SK-N-SH treated with all-trans-retinoic acid at 6 μM for 48 hours (cell line): ENCODE data around the gene NLRP13.

Experiments
- BACH2 ChIP-seq: fragments of 250-450 bp; sonication (Bioruptor Pico); IDR thresholded peaks from 2 replicates; pipeline ENCODE4 v1.9.0; 2021; ENCODE audit warnings: mild to moderate bottlenecking, borderline replicate concordance
- ISL1 ChIP-seq: fragments of 250-450 bp; sonication (Bioruptor Pico); IDR thresholded peaks from 2 replicates; pipeline ENCODE4 v2.1.2; 2022; ENCODE audit warnings: mild to moderate bottlenecking, moderate library complexity
- OSR1 ChIP-seq: fragments of 250-450 bp; sonication (Bioruptor Pico); IDR thresholded peaks from 2 replicates; pipeline ENCODE4 v1.8.0; 2022; ENCODE audit warnings: moderate library complexity, mild to moderate bottlenecking, inconsistent platforms
- RARB ChIP-seq: fragments of 250-450 bp; sonication (Bioruptor Pico); IDR thresholded peaks from 2 replicates; pipeline ENCODE4 v1.8.0; 2021; ENCODE audit warnings: mild to moderate bottlenecking, moderate library complexity
- TCF4 ChIP-seq: fragments of 250-450 bp; sonication (Bioruptor Pico); IDR thresholded peaks from 2 replicates; pipeline ENCODE4 v1.8.0; 2021; ENCODE audit warnings: mild to moderate bottlenecking, moderate library complexity, borderline replicate concordance
- TOX ChIP-seq: fragments of 250-450 bp; sonication (Bioruptor Pico); IDR thresholded peaks from 2 replicates; pipeline ENCODE4 v1.8.0; 2021; ENCODE audit warnings: mild to moderate bottlenecking, moderate library complexity, borderline replicate concordance
- ZC3H10 ChIP-seq: fragments of 250-450 bp; sonication (Bioruptor Pico); IDR thresholded peaks from 2 replicates; pipeline ENCODE4 v1.5.1; 2021; ENCODE audit warnings: mild to moderate bottlenecking, moderate library complexity
- ZNF8 ChIP-seq: fragments of 450-650 bp; formaldehyde crosslinking; IDR thresholded peaks from 2 replicates; pipeline ENCODE4 v1.5.0; 2020; ENCODE audit warnings: mild to moderate bottlenecking, moderate library complexity
- TF ChIP-seq, protein P1 (sequence below): fragments of 250-450 bp; sonication (Bioruptor Pico); IDR thresholded peaks from 2 replicates; pipeline ENCODE4 v1.5.1; 2021; ENCODE audit warnings: mild to moderate bottlenecking, moderate library complexity
- TF ChIP-seq, protein P2 (sequence below): fragments of 250-450 bp; sonication (Bioruptor Pico); IDR thresholded peaks from 2 replicates; pipeline ENCODE4 v1.8.0; 2020; ENCODE audit warnings: mild to moderate bottlenecking, moderate library complexity, borderline replicate concordance
- TF ChIP-seq, protein P3 (sequence below): fragments of 250-450 bp; sonication (Bioruptor Pico); IDR thresholded peaks from 2 replicates; pipeline ENCODE4 v1.5.0; 2020; ENCODE audit warnings: mild to moderate bottlenecking, moderate library complexity
- TF ChIP-seq, protein P4 (sequence below): fragments of 250-450 bp; sonication (Bioruptor Pico); IDR thresholded peaks from 2 replicates; pipeline ENCODE4 v1.8.0; 2021; ENCODE audit warnings: low read depth, mild to moderate bottlenecking, moderate library complexity, borderline replicate concordance
- TF ChIP-seq, protein P5 (sequence below): fragments of 250-450 bp; sonication (Bioruptor Pico); IDR thresholded peaks from 2 replicates; pipeline ENCODE4 v1.5.1; 2020; ENCODE audit warnings: low read depth, mild to moderate bottlenecking, moderate library complexity

DNA sequence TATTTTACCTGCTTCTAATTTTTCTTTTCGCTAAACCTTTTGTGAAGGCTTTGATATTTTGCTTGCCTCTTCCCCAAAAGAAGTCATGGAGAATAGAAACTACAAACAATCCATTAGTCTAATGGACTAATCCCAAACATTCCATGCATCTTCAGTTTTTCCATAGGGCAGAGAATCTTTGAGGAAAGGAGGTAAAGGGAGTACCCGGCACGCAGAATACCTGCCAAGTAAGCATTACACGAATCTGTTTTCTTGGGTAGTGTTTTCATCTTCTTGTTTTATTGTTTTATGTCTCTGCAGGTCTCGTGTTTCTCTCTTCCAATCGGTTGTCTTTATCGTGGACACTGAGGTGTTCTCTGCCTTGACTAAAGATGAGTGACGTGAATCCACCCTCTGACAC lies 15.4 kb upstream of the NLRP13 start, which contains the start of gene NLRP8:
- TF ChIP-seq, protein P1, sequence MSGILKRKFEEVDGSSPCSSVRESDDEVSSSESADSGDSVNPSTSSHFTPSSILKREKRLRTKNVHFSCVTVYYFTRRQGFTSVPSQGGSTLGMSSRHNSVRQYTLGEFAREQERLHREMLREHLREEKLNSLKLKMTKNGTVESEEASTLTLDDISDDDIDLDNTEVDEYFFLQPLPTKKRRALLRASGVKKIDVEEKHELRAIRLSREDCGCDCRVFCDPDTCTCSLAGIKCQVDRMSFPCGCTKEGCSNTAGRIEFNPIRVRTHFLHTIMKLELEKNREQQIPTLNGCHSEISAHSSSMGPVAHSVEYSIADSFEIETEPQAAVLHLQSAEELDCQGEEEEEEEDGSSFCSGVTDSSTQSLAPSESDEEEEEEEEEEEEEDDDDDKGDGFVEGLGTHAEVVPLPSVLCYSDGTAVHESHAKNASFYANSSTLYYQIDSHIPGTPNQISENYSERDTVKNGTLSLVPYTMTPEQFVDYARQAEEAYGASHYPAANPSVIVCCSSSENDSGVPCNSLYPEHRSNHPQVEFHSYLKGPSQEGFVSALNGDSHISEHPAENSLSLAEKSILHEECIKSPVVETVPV (CRISPR knock-in tag): no peak
- TF ChIP-seq TOX (CRISPR knock-in tag) (no peak), RARB (CRISPR knock-in tag) (no peak), ISL1 (CRISPR knock-in tag) (no peak), ZC3H10 (no peak), OSR1 (CRISPR knock-in tag) (no peak), TCF4 (CRISPR knock-in tag) (no peak), BACH2 (no peak), ZNF8 (CRISPR knock-in tag) (no peak)
- TF ChIP-seq, protein P2, sequence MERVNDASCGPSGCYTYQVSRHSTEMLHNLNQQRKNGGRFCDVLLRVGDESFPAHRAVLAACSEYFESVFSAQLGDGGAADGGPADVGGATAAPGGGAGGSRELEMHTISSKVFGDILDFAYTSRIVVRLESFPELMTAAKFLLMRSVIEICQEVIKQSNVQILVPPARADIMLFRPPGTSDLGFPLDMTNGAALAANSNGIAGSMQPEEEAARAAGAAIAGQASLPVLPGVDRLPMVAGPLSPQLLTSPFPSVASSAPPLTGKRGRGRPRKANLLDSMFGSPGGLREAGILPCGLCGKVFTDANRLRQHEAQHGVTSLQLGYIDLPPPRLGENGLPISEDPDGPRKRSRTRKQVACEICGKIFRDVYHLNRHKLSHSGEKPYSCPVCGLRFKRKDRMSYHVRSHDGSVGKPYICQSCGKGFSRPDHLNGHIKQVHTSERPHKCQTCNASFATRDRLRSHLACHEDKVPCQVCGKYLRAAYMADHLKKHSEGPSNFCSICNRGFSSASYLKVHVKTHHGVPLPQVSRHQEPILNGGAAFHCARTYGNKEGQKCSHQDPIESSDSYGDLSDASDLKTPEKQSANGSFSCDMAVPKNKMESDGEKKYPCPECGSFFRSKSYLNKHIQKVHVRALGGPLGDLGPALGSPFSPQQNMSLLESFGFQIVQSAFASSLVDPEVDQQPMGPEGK (CRISPR knock-in tag): no peak
- TF ChIP-seq, protein P3, sequence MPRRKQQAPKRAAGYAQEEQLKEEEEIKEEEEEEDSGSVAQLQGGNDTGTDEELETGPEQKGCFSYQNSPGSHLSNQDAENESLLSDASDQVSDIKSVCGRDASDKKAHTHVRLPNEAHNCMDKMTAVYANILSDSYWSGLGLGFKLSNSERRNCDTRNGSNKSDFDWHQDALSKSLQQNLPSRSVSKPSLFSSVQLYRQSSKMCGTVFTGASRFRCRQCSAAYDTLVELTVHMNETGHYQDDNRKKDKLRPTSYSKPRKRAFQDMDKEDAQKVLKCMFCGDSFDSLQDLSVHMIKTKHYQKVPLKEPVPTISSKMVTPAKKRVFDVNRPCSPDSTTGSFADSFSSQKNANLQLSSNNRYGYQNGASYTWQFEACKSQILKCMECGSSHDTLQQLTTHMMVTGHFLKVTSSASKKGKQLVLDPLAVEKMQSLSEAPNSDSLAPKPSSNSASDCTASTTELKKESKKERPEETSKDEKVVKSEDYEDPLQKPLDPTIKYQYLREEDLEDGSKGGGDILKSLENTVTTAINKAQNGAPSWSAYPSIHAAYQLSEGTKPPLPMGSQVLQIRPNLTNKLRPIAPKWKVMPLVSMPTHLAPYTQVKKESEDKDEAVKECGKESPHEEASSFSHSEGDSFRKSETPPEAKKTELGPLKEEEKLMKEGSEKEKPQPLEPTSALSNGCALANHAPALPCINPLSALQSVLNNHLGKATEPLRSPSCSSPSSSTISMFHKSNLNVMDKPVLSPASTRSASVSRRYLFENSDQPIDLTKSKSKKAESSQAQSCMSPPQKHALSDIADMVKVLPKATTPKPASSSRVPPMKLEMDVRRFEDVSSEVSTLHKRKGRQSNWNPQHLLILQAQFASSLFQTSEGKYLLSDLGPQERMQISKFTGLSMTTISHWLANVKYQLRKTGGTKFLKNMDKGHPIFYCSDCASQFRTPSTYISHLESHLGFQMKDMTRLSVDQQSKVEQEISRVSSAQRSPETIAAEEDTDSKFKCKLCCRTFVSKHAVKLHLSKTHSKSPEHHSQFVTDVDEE (CRISPR knock-in tag): no peak
- TF ChIP-seq, protein P4, sequence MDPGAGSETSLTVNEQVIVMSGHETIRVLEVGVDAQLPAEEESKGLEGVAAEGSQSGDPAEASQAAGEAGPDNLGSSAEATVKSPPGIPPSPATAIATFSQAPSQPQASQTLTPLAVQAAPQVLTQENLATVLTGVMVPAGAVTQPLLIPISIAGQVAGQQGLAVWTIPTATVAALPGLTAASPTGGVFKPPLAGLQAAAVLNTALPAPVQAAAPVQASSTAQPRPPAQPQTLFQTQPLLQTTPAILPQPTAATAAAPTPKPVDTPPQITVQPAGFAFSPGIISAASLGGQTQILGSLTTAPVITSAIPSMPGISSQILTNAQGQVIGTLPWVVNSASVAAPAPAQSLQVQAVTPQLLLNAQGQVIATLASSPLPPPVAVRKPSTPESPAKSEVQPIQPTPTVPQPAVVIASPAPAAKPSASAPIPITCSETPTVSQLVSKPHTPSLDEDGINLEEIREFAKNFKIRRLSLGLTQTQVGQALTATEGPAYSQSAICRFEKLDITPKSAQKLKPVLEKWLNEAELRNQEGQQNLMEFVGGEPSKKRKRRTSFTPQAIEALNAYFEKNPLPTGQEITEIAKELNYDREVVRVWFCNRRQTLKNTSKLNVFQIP: no peak
- TF ChIP-seq, protein P5, sequence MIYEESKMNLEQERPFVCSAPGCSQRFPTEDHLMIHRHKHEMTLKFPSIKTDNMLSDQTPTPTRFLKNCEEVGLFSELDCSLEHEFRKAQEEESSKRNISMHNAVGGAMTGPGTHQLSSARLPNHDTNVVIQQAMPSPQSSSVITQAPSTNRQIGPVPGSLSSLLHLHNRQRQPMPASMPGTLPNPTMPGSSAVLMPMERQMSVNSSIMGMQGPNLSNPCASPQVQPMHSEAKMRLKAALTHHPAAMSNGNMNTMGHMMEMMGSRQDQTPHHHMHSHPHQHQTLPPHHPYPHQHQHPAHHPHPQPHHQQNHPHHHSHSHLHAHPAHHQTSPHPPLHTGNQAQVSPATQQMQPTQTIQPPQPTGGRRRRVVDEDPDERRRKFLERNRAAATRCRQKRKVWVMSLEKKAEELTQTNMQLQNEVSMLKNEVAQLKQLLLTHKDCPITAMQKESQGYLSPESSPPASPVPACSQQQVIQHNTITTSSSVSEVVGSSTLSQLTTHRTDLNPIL (CRISPR knock-in tag): no peak
